GM10266 (cell line): ENCODE measurements around the gene COPA.

Experiments
- DNase-seq: peaks from one replicate; pipeline ENCODE4 v3.0.0; 2012; ENCODE audit errors: extremely low spot score
- TF ChIP-seq, protein P1 (sequence below): IDR thresholded peaks from 2 replicates; pipeline ENCODE4 v1.5.1; 2012; ENCODE audit warnings: mild to moderate bottlenecking, low read depth; ENCODE audit not compliant: control insufficient read depth, insufficient read depth; ENCODE audit errors: missing control alignments

The COPA gene

DNA sequence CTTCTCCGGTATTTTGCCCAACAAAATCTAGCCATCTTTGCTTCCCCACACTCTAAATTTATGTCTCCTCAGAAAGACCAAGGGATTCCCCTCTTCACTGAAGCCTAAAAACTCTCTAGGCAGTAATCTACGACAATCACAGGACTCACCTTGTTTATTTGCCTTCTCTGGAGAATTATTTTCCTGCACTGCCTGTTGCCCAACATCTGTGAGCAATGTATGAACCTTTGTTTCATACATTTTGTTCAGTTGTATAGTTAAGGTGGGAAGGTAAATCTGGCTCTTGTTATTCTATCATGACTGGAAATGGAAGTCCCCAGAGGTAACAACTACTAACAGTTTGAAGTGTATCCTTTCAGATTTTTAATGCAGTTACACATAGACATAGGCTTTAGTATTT is 2.2 kb downstream of the COPA start:
- no peak for DNase-seq
- TF ChIP-seq, protein P1, sequence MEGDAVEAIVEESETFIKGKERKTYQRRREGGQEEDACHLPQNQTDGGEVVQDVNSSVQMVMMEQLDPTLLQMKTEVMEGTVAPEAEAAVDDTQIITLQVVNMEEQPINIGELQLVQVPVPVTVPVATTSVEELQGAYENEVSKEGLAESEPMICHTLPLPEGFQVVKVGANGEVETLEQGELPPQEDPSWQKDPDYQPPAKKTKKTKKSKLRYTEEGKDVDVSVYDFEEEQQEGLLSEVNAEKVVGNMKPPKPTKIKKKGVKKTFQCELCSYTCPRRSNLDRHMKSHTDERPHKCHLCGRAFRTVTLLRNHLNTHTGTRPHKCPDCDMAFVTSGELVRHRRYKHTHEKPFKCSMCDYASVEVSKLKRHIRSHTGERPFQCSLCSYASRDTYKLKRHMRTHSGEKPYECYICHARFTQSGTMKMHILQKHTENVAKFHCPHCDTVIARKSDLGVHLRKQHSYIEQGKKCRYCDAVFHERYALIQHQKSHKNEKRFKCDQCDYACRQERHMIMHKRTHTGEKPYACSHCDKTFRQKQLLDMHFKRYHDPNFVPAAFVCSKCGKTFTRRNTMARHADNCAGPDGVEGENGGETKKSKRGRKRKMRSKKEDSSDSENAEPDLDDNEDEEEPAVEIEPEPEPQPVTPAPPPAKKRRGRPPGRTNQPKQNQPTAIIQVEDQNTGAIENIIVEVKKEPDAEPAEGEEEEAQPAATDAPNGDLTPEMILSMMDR: no peak

DNA sequence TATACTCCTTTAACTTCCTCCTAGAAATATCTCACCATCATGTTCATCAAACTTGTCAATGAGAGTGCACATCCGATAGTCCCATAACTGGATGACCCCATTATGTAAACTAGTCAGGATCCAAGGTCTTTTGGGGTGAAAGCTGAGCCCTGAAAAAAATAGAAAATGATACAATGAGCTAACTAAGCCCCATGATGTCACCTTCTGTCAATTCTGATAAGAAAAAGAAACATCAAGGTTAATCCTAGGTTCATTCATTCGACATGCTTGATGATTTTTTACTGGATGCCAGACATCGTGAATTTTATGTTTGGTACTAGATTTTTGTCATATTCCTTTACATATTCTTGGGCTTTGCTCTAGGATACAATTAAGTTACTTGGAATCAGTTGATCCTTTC is 2.9 kb downstream of the COPA start:
- DNase-seq: no peak
- TF ChIP-seq, protein P1: no peak

DNA sequence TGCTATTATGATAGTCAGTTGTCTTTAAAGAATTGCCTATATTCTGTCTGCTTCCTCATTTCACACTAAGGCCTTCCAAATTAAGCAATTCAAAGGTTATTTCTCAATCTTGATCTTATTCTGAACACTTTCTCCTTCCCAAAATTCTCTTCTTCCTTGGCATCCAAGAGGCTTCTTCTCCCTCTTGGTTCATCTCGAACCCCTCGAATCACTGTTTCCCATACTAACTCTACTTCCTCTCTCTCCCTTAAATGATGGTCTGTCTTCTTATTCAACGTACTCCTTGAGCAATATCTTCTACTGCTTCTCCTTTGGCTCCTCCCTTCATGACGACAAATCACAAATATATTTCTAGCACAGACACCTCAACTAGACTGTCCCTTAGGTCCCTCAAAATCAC is 4.5 kb downstream of the COPA start:
- no peak for DNase-seq
- TF ChIP-seq, protein P1: no peak

DNA sequence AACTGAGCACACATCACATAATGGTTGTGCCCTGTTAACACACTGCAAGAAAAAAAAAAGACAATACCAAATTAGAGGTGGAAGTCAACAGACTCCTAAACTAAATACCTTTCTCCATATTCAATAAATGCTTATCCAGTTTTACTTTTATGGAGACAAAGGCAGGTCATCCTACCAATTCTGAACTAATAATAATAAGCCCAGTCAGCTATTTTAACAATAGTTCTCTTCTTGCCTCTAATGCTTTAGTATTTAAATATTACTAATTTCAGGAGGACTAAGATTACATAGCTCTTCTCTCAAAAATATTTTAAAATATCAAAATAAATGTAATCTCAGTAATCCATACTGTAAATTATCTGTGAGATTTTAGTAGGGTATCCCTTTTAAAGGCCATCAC is 10.5 kb downstream of the COPA start:
- TF ChIP-seq, protein P1: no peak
- no peak for DNase-seq

DNA sequence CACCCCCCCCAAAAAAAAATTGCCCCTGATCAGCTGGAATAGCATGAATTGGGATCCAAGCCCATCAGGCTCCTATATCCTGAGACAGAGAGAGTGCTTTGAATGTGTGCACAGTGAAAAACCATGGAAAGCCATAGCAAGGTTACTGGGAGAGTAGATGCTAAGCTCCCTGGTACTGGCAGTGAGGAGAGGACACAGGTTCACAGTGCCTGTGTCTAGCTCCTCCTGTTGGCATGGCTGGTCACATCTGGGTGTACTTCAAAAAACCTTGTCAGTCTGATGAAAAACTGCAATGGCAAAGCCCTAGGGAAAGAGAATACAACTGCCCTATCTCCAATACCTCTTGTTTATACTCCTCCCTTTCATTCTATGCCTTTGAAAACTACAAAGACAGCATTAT is 12.9 kb downstream of the COPA start:
- TF ChIP-seq, protein P1: no peak
- DNase-seq: no peak

DNA sequence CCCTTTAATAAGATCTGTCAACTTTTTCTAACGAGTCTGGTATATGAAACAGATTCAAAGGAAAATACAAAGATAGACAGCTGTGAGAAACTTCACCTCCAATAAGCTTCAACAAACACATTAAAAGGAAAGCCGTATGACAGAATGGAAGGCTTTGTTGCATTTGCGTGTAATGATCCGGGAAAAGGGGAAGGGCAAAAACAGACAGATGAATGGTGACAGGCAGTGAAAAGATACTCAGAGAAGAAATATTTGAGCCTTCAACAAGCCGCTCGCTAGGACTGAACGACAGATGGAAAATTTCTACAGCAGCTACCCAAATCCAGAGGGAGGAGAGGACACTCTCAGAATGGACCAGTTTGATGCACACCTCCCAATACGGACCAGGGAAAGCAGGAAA is 14.9 kb downstream of the COPA start:
- DNase-seq: no peak
- TF ChIP-seq, protein P1: no peak

DNA sequence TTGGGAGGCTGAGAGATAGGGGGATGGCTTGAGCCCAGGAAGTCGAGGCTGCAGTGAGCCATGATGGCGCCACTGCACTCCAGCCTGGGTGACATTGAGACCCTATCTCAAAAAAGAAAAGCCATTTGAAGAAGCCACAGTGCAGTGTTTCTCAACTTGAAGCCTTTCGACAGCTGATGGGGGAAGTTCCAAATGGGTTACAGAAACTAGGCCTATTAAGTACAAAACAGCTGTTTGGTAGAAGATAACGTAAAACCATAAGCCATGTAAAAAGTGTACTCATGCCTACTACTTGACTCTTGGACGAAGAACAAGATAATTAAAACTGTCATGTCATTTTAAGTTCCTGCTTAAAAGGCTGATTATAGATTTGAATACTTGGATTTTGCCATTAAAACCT is 16.6 kb downstream of the COPA start:
- no peak for DNase-seq
- TF ChIP-seq, protein P1: no peak
